GM19035 (cell line): ENCODE measurements around the gene GPX4.

Experiments used
- ATAC-seq: cut with Tn5 transposase; IDR thresholded peaks from one replicate; pipeline ENCODE4 v1.9.1; 2021; ENCODE audit not compliant: unreplicated experiment

The GPX4 gene

GRCh38 chr19:1147934-1148549 lies 44.2 kb downstream of the GPX4 start:
- ATAC-seq, result no peak

GRCh38 chr19:1149259-1150045 lies 45.7 kb downstream of the GPX4 start:
- no peak for ATAC-seq

GRCh38 chr19:1150333-1151036 lies 46.7 kb downstream of the GPX4 start:
- ATAC-seq, result no peak

GRCh38 chr19:1151037-1151724 lies 47.4 kb downstream of the GPX4 start:
- ATAC-seq, result no peak

- no peak for ATAC-seq
Measured at GRCh38 chr19:1151917-1152587, 48.3 kb downstream of the GPX4 start.

GRCh38 chr19:1153891-1154730 lies 50.3 kb downstream of the GPX4 start:
- ATAC-seq, result no peak

- ATAC-seq, result no peak
Measured at GRCh38 chr19:1154731-1155351, 51.0 kb downstream of the GPX4 start.

- ATAC-seq, result no peak
Measured at GRCh38 chr19:1155352-1156304, 51.8 kb downstream of the GPX4 start.
